ENCODE measurements around the gene ASXL1. TPM values are rescaled to one million over a fixed set of nuclear protein-coding genes. Genes with fewer than 3 reads are reported as not detected.

Gene ASXL1
- total and polyA plus RNA-seq, 2 experiments from 2014 or later, result 50.3 to 82.4 TPM

DNA sequence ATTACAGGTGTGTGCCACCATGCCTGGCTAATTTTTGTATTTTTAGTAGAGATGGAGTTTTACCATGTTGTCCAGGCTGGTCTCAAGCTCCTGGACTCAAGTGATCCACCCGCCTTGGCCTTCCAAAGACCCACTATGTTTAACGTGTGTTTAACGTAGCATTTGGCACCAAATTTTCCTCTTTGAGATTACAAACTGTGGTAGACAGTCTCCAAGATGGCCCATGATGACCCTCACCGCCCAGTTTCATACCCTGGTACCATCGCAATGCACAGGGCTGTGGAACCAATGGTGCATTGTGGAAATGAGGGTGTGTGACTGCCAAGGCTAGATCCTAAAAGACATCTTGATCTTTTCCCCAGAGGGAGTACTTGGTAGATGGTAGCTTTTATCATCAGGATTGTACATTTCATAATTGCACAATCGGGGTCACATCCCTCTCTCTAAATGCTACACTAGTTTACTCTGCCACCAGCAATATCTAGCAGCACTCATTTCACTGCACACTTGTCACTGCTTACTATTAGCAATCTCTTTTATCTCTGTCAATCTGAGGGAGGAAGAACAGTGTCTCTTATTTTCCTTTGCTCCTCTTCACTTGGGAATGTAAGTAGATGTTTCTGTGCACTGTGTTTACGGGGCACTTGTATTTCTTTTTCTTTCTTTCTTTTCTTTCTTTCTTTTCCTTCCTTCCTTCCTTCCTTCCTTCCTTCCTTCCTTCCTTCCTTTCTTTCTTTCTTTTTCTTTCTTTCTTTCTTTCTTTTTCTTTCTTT lies 130.1 kb downstream of the ASXL1 start:
- no peak overlapping the region for H3K27ac ChIP-seq
- DNase-seq (ENCODE audit: low read depth in 1 of 2, low spot score in 1 of 2), result no peak
- no peaks in the 10 kb centered on the region for H3K27me3 ChIP-seq
- peaks cover 10% of the 10 kb centered on the region for H3K4me1 ChIP-seq (ENCODE audit: low read depth)
- no peaks in the 10 kb centered on the region for H3K9me3 ChIP-seq (ENCODE audit: low read depth)
- TF ChIP-seq, protein P1, sequence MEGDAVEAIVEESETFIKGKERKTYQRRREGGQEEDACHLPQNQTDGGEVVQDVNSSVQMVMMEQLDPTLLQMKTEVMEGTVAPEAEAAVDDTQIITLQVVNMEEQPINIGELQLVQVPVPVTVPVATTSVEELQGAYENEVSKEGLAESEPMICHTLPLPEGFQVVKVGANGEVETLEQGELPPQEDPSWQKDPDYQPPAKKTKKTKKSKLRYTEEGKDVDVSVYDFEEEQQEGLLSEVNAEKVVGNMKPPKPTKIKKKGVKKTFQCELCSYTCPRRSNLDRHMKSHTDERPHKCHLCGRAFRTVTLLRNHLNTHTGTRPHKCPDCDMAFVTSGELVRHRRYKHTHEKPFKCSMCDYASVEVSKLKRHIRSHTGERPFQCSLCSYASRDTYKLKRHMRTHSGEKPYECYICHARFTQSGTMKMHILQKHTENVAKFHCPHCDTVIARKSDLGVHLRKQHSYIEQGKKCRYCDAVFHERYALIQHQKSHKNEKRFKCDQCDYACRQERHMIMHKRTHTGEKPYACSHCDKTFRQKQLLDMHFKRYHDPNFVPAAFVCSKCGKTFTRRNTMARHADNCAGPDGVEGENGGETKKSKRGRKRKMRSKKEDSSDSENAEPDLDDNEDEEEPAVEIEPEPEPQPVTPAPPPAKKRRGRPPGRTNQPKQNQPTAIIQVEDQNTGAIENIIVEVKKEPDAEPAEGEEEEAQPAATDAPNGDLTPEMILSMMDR (IDR thresholded peaks at IDR 0.05; ENCODE audit: low read depth, low read length), result no peak
- H3K36me3 ChIP-seq, result no peaks in the 10 kb centered on the region
- H3K4me3 ChIP-seq, result no peak overlapping the region

Other genes with a start within 250 kb of the ASXL1 start
- gene TM9SF4, start 248.6 kb upstream of the ASXL1 start, total RNA-seq, result 38.9 and 52.5 TPM in 2 replicates
- 54.6 and 71.3 TPM in 2 replicates for gene TM9SF4, start 248.6 kb upstream of the ASXL1 start, polyA plus RNA-seq
- gene PLAGL2, start 150.6 kb upstream of the ASXL1 start, total RNA-seq, result 17.7 and 29.8 TPM in 2 replicates
- gene PLAGL2, start 150.6 kb upstream of the ASXL1 start, polyA plus RNA-seq, result 18.3 and 29.3 TPM in 2 replicates
- 26.2 and 31.4 TPM in 2 replicates for gene POFUT1, start 150.5 kb upstream of the ASXL1 start, total RNA-seq
- gene POFUT1, start 150.5 kb upstream of the ASXL1 start, polyA plus RNA-seq, result 21.2 and 25.1 TPM in 2 replicates
- 13.0 and 13.2 TPM in 2 replicates for gene KIF3B, start 80.7 kb upstream of the ASXL1 start, total RNA-seq
- 4.7 and 6.2 TPM in 2 replicates for gene KIF3B, start 80.7 kb upstream of the ASXL1 start, polyA plus RNA-seq
- gene NOL4L, start 227.0 kb downstream of the ASXL1 start, total RNA-seq, result 34.9 and 42.9 TPM in 2 replicates
- 24.6 and 29.9 TPM in 2 replicates for gene NOL4L, start 227.0 kb downstream of the ASXL1 start, polyA plus RNA-seq